ENCODE results near the gene SQSTM1. TPM values are rescaled to one million over a fixed set of nuclear protein-coding genes. Genes with fewer than 3 reads are reported as not detected.

SQSTM1 gene
- total and polyA plus RNA-seq, 2 of the 8 experiments (the other 6 are each of a cell fraction or from before 2014, with no cell fraction given) = 78.6 to 110 TPM

DNA sequence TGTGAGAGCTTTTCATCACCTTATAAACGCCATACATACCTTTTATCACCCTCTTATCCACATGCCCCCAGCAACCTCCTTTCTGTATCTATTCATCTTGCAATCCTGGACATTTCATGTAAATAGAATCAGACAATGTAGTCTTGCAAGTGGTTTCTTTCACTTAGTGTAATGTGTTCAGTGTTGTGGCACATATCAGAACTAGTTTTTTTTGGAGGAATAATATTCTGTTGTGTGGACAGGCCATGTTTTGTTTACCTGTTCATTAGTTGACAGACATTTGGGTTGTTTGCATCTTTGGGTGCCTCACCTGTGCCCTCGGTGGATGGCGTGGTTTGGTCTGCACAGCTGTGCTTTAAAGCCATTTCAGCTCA is 1.3 kb downstream of the SQSTM1 start:
- Histone ChIP-seq H2BK12ac (ENCODE audit: low read depth, low read length) (no peak overlapping the region), H4K91ac (replicated peaks; ENCODE audit: insufficient read length, low read length) (no peak overlapping the region), H3K14ac (ENCODE audit: insufficient read length) (no peak overlapping the region), H3K79me2 (ENCODE audit: control insufficient read depth in 1 of 2, insufficient read depth in 2 of 2, low read length in 2 of 2) (peaks cover 4 to 28% of the 10 kb centered on the region in 2 experiments; a peak in 2 of 4 replicates), H2BK120ac (replicated peaks; ENCODE audit: low read depth, low read length) (no peak overlapping the region), H3K56ac (replicated peaks; ENCODE audit: insufficient read length, low read depth, low read length) (no peak overlapping the region), H3K4ac (replicated peaks; ENCODE audit: insufficient read length, low read depth, low read length) (no peak overlapping the region), H3K9ac (replicated peaks in 1 of 4; ENCODE audit: extremely low read depth in 1 of 4, low read depth in 3 of 4, low read length in 3 of 4) (no peak overlapping the region; a peak in 1 of 7 replicates), H2AFZ (ENCODE audit: low read length) (no peak overlapping the region), H3K36me3 (ENCODE audit: control insufficient read depth in 2 of 4, insufficient read depth in 4 of 4, low read length in 3 of 4) (peaks cover 10 to 38% (median 33%) of the 10 kb centered on the region in 4 experiments), H4K5ac (ENCODE audit: insufficient read length, low read depth, low read length) (no peak overlapping the region), H3K18ac (ENCODE audit: extremely low read depth, low read length) (no peak overlapping the region), H3K4me2 (ENCODE audit: insufficient read depth in 1 of 2, low read depth in 2 of 2, low read length in 2 of 2) (peak overlapping the region; percentile 54 to 81), H2BK5ac (ENCODE audit: low read depth, low read length) (no peak overlapping the region), H2BK15ac (ENCODE audit: low read length) (no peak overlapping the region), H2BK20ac (ENCODE audit: low read length) (no peak overlapping the region), H3K4me3 (ENCODE audit: extremely low read depth in 1 of 4, insufficient read depth in 2 of 4, low read depth in 3 of 4, low read length in 4 of 4) (peak overlapping the region in 3 of 4 experiments; percentile 75 to 91 (median 85); a peak in 6 of 8 replicates), H3K4me1 (replicated peaks in 1 of 4; ENCODE audit: control insufficient read depth in 3 of 4, insufficient read depth in 4 of 4, low read length in 3 of 4) (peaks cover 4 to 38% (median 33%) of the 10 kb centered on the region in 4 experiments), H3K27ac (ENCODE audit: low read depth, low read length) (no peak overlapping the region), H2AK5ac (ENCODE audit: low read depth, low read length) (no peak overlapping the region), H3K79me1 (ENCODE audit: low read depth, low read length) (peaks cover 8% of the 10 kb centered on the region), H4K8ac (ENCODE audit: extremely low read depth, insufficient read depth, low read length) (no peak overlapping the region), H3K23me2 (ENCODE audit: low read depth, low read length) (peaks cover 8% of the 10 kb centered on the region; the same call in 1 of the 2 replicates), H3K9me3 (ENCODE audit: insufficient read depth in 2 of 2, low read depth in 1 of 2, low read length in 1 of 2) (no peaks in the 10 kb centered on the region), H4K20me1 (replicated peaks in 1 of 2; ENCODE audit: control insufficient read depth in 1 of 2, insufficient read depth in 2 of 2, low read length in 2 of 2) (peaks cover 8 to 25% of the 10 kb centered on the region in 2 experiments), H3K27me3 (replicated peaks in 1 of 4; ENCODE audit: control insufficient read depth in 3 of 4, extremely low read depth in 1 of 4, insufficient read depth in 3 of 4, low read length in 3 of 4) (no peaks in the 10 kb centered on the region; a peak in 2 of 7 replicates), H3K23ac (ENCODE audit: insufficient read length) (no peak overlapping the region)
- CTCF ChIA-PET (ENCODE audit: partially characterized antibody) = interaction anchor here (0.6 to 1.5 kb wide), 6 partner anchors 9 to 59 kb away, joined by 3 to 6 read pairs (median 4); no protein-coding TSS in a partner anchor
- FAIRE-seq (no peak), DNase-seq (ENCODE audit: low read depth in 1 of 2, low spot score in 2 of 2) (no peak)
- 81% methylated on average over 3 of the region's 3 CpGs; no CpG with 5 or more reads in 1 of the 2 experiments for WGBS, 2 experiments (ENCODE audit: extremely low coverage in 1 of 2, insufficient coverage in 1 of 2, insufficient read length in 1 of 2, insufficient replicate concordance in 2 of 2, low coverage in 1 of 2, low lambda C conversion rate in 2 of 2, missing lambda C conversion rate in 1 of 2)
- POLR2A ChIA-PET (ENCODE audit: partially characterized antibody) = interaction anchor here (0.6 to 12.6 kb wide), 10 partner anchors 8 to 111 kb away, joined by 3 to 207 read pairs (median 4); partner anchors contain the start of genes LTC4S, MAML1, MGAT4B and MRNIP
- TF ChIP-seq YY1 (IDR thresholded peaks at IDR 0.05; ENCODE audit: low read depth, low read length) (no peak), TAF7 (optimal IDR thresholded peaks at IDR 0.05; ENCODE audit: borderline replicate concordance, low read depth, low read length) (no peak), BRCA1 (IDR thresholded peaks at IDR 0.05; ENCODE audit: low read depth, low read length) (no peak), ATF3 (IDR thresholded peaks at IDR 0.05; ENCODE audit: insufficient read depth, low read depth, low read length) (no peak), TAF1 (IDR thresholded peaks at IDR 0.05; ENCODE audit: low read depth, low read length) (no peak), BACH1 (IDR thresholded peaks at IDR 0.05; ENCODE audit: low read length) (no peak), SRF (IDR thresholded peaks at IDR 0.05; ENCODE audit: low read depth, low read length) (no peak), RBBP5 (IDR thresholded peaks at IDR 0.05; ENCODE audit: borderline replicate concordance, low read depth, low read length) (no peak), GTF2F1 (IDR thresholded peaks at IDR 0.05; ENCODE audit: borderline replicate concordance, low read depth, low read length) (no peak), CHD1 (IDR thresholded peaks at IDR 0.05; ENCODE audit: low read depth, low read length) (no peak), CBX5 (IDR thresholded peaks at IDR 0.05; ENCODE audit: low read depth, low read length) (no peak), EP300 (IDR thresholded peaks at IDR 0.05; ENCODE audit: borderline replicate concordance in 1 of 2, low read depth in 2 of 2, low read length in 2 of 2) (no peak), SIRT6 (IDR thresholded peaks at IDR 0.05; ENCODE audit: low read length) (no peak), CREB1 (IDR thresholded peaks at IDR 0.05) (no peak), CEBPB (IDR thresholded peaks at IDR 0.05; ENCODE audit: low read depth, low read length) (no peak)

Data from H1 (cell line).